ENCODE measurements around the gene CCDC196. TPM values are rescaled to one million over a fixed set of nuclear protein-coding genes. Genes with fewer than 3 reads are reported as not detected.
A peak's percentile ranks its signal among the peaks of the same experiment; 100 is the strongest.

The CCDC196 gene
- total RNA-seq, 1 experiment from 2014 or later, result not detected

- Histone ChIP-seq H3K14ac (ENCODE audit: insufficient read depth, low read length) (peak overlapping the region; percentile 7; the same call in 1 of the 2 replicates), H3K4me2 (ENCODE audit: insufficient read depth, insufficient read length, low read length) (peak overlapping the region; percentile 66), H2BK12ac (ENCODE audit: insufficient read length, low read depth, low read length) (no peak overlapping the region), H3K56ac (ENCODE audit: insufficient read length, low read depth, low read length) (no peak overlapping the region), H3K23me2 (ENCODE audit: insufficient read length, low read depth, low read length, poor library complexity, severe bottlenecking) (peaks cover 14% of the 10 kb centered on the region), H3K23ac (ENCODE audit: insufficient read length, low read depth, low read length) (no peak overlapping the region), H3K18ac (ENCODE audit: insufficient read length, low read depth, low read length) (no peak overlapping the region), H3K79me2 (ENCODE audit: insufficient read depth, low read length) (no peaks in the 10 kb centered on the region; the same call in 1 of the 2 replicates), H4K5ac (ENCODE audit: insufficient read length, low read depth, low read length) (no peak overlapping the region), H3K27ac (ENCODE audit: insufficient read length, low read depth, low read length) (no peak overlapping the region), H3K79me1 (ENCODE audit: insufficient read depth, low read depth, low read length, poor library complexity, severe bottlenecking) (no peaks in the 10 kb centered on the region), H2BK120ac (ENCODE audit: low read depth, low read length, poor library complexity, severe bottlenecking) (no peak overlapping the region), H3K9me3 (ENCODE audit: control insufficient read depth, low read depth, low read length) (no peaks in the 10 kb centered on the region), H2BK15ac (ENCODE audit: low read depth, low read length) (no peak overlapping the region), H2AK5ac (ENCODE audit: insufficient read length, low read length) (no peak overlapping the region), H3T11ph (ENCODE audit: low read length) (no peak overlapping the region), H4K20me1 (ENCODE audit: control insufficient read depth, insufficient read depth, insufficient read length) (no peaks in the 10 kb centered on the region), H2AFZ (ENCODE audit: low read length) (no peak overlapping the region), H3K27me3 (ENCODE audit: insufficient read depth, low read length) (no peaks in the 10 kb centered on the region; the same call in 1 of the 2 replicates), H3K9ac (ENCODE audit: extremely low read depth, insufficient read length, low read length) (peak overlapping the region; percentile 35), H2BK5ac (ENCODE audit: insufficient read length, low read length) (no peak overlapping the region), H3K4ac (ENCODE audit: low read depth, low read length) (no peak overlapping the region), H2BK20ac (ENCODE audit: low read depth, low read length, poor library complexity, severe bottlenecking) (no peak overlapping the region), H3K4me1 (ENCODE audit: insufficient read depth, low read length) (no peaks in the 10 kb centered on the region), H4K91ac (ENCODE audit: insufficient read length, low read depth, low read length) (no peak overlapping the region), H4K8ac (replicated peaks; ENCODE audit: insufficient read length, low read depth, low read length) (no peak overlapping the region)
- Mint-ChIP-seq H3K4me1 (peaks cover 13 to 14% of the 10 kb centered on the region in 2 experiments; a peak in 3 of 4 replicates), H3K36me3 (ENCODE audit: insufficient read depth in 1 of 3, low read depth in 3 of 3) (peaks cover 0 to 4% (median 0%) of the 10 kb centered on the region in 3 experiments; a peak in 3 of 7 replicates), H3K27ac (peak overlapping the region in 2 of 3 experiments; percentile 31 to 79; a peak in 3 of 7 replicates), H3K9me3 (no peaks in the 10 kb centered on the region; a peak in 1 of 5 replicates), H3K4me3 (peak overlapping the region; percentile 89 to 97), H3K27me3 (ENCODE audit: low read depth) (peaks cover 34% of the 10 kb centered on the region)
- TF ChIP-seq CTCF (conservative IDR thresholded peaks at IDR 0.05), result no peak
- WGBS (ENCODE audit: extremely low coverage, insufficient read length, low lambda C conversion rate), result no CpG with 5 or more reads among the region's 23 CpGs
- no peak for DNase-seq
Observed at GRCh38 chr14:66507181-66507721, 21.1 kb downstream of the CCDC196 start.

Measured in H9 (cell line).